Measurements from ENCODE around the gene ARHGAP6.

ARHGAP6 gene

GRCh38 chrX:11424903-11425674 is 240.6 kb downstream of the ARHGAP6 start:
- DNase-seq = no peak

- DNase-seq = no peak
Measured at GRCh38 chrX:11423949-11424348, 241.8 kb downstream of the ARHGAP6 start.

GRCh38 chrX:11423362-11423818 is 242.3 kb downstream of the ARHGAP6 start:
- DNase-seq = no peak

- no peak for DNase-seq
Measured at GRCh38 chrX:11422525-11422857, 243.2 kb downstream of the ARHGAP6 start.

GRCh38 chrX:11421805-11422524 is 243.8 kb downstream of the ARHGAP6 start:
- no peak for DNase-seq

- DNase-seq = no peak
Measured at GRCh38 chrX:11420851-11421250, 244.9 kb downstream of the ARHGAP6 start.

GRCh38 chrX:11419102-11419501 is 246.6 kb downstream of the ARHGAP6 start:
- no peak for DNase-seq

- DNase-seq = no peak
Measured at GRCh38 chrX:11416600-11416999, 249.1 kb downstream of the ARHGAP6 start.

GRCh38 chrX:11414091-11414490 is 251.6 kb downstream of the ARHGAP6 start:
- DNase-seq = no peak

- DNase-seq = no peak
Measured at GRCh38 chrX:11412715-11413623, 252.8 kb downstream of the ARHGAP6 start.

- no peak for DNase-seq
Measured at GRCh38 chrX:11409957-11410356, 255.8 kb downstream of the ARHGAP6 start.

- no peak for DNase-seq
Measured at GRCh38 chrX:11408783-11409182, 256.9 kb downstream of the ARHGAP6 start.

GRCh38 chrX:11408109-11408405 is 257.7 kb downstream of the ARHGAP6 start:
- no peak for DNase-seq

- no peak for DNase-seq
Measured at GRCh38 chrX:11407331-11408108, 258.2 kb downstream of the ARHGAP6 start.

- no peak for DNase-seq
Measured at GRCh38 chrX:11406109-11406765, 259.5 kb downstream of the ARHGAP6 start.

GRCh38 chrX:11403631-11404030 is 262.1 kb downstream of the ARHGAP6 start:
- DNase-seq = no peak

GRCh38 chrX:11401966-11402365 is 263.8 kb downstream of the ARHGAP6 start:
- no peak for DNase-seq

- DNase-seq = no peak
Measured at GRCh38 chrX:11399489-11400094, 266.1 kb downstream of the ARHGAP6 start.

GRCh38 chrX:11398785-11399184 is 266.9 kb downstream of the ARHGAP6 start:
- no peak for DNase-seq

- no peak for DNase-seq
Measured at GRCh38 chrX:11398139-11398538, 267.6 kb downstream of the ARHGAP6 start.

GRCh38 chrX:11397680-11398079 is 268.0 kb downstream of the ARHGAP6 start:
- DNase-seq = no peak
